ENCODE measurements around the gene DNAJC30.
A peak's percentile ranks its signal among the peaks of the same experiment; 100 is the strongest.
"Not testable (repeated sequence)": the region's sequence is repeated elsewhere in the genome, so short reads cannot be mapped to it uniquely, and the experiment has no call there.

DNAJC30 gene

DNA sequence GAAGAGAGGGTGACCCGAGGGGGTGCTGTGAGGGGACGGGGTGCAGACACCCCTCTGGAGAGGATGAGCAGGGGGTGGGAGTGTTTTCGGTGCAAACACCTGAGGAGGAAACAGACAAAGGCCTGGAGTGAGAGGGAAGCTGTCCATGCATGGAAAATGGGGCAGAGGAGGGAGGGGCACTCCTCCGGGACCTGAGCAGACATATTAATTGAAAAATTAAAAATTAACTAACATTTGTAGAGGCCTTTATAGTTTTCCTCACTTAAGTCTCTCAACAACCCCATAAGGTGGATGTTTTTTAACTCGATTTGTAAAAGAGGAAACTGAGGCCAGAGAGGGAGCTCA, 14.4 kb downstream of the DNAJC30 start:
- peak; percentile 49 for DNase-seq (ENCODE audit: low spot score)
- in situ Hi-C loops (cut with MboI; ENCODE audit: low pct_unique_long_range_greater_than_20kb, low sequenced_read_pairs, unreplicated experiment), result no loop called here
- TF ChIP-seq, protein P1, sequence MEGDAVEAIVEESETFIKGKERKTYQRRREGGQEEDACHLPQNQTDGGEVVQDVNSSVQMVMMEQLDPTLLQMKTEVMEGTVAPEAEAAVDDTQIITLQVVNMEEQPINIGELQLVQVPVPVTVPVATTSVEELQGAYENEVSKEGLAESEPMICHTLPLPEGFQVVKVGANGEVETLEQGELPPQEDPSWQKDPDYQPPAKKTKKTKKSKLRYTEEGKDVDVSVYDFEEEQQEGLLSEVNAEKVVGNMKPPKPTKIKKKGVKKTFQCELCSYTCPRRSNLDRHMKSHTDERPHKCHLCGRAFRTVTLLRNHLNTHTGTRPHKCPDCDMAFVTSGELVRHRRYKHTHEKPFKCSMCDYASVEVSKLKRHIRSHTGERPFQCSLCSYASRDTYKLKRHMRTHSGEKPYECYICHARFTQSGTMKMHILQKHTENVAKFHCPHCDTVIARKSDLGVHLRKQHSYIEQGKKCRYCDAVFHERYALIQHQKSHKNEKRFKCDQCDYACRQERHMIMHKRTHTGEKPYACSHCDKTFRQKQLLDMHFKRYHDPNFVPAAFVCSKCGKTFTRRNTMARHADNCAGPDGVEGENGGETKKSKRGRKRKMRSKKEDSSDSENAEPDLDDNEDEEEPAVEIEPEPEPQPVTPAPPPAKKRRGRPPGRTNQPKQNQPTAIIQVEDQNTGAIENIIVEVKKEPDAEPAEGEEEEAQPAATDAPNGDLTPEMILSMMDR (IDR thresholded peaks at IDR 0.05; ENCODE audit: extremely low read depth, insufficient read depth, missing control alignments), result no peak

- TF ChIP-seq, protein P1 (IDR thresholded peaks at IDR 0.05; ENCODE audit: extremely low read depth, insufficient read depth, missing control alignments), result no peak
- in situ Hi-C loops (cut with MboI; ENCODE audit: low pct_unique_long_range_greater_than_20kb, low sequenced_read_pairs, unreplicated experiment), result no loop called here
- peak; percentile 49 for DNase-seq (ENCODE audit: low spot score)
Measured at GRCh38 chr7:73668103-73668885, 15.0 kb downstream of the DNAJC30 start.

- TF ChIP-seq, protein P1 (IDR thresholded peaks at IDR 0.05; ENCODE audit: extremely low read depth, insufficient read depth, missing control alignments), result peak; percentile 98
- peak; percentile 99 for DNase-seq (ENCODE audit: low spot score)
- in situ Hi-C loops (cut with MboI; ENCODE audit: low pct_unique_long_range_greater_than_20kb, low sequenced_read_pairs, unreplicated experiment), result no loop called here
Measured at GRCh38 chr7:73667344-73668102, 15.7 kb downstream of the DNAJC30 start, which contains the start of gene VPS37D. Gene VPS37D (plus strand): TSS chr7:73667831. CDS start chr7:73667959, 128 bp downstream.

- no peak for DNase-seq (ENCODE audit: low spot score)
- in situ Hi-C loops (cut with MboI; ENCODE audit: low pct_unique_long_range_greater_than_20kb, low sequenced_read_pairs, unreplicated experiment), result no loop called here
- TF ChIP-seq, protein P1 (IDR thresholded peaks at IDR 0.05; ENCODE audit: extremely low read depth, insufficient read depth, missing control alignments), result no peak
Measured at GRCh38 chr7:73663033-73663432, 20.2 kb downstream of the DNAJC30 start.

DNA sequence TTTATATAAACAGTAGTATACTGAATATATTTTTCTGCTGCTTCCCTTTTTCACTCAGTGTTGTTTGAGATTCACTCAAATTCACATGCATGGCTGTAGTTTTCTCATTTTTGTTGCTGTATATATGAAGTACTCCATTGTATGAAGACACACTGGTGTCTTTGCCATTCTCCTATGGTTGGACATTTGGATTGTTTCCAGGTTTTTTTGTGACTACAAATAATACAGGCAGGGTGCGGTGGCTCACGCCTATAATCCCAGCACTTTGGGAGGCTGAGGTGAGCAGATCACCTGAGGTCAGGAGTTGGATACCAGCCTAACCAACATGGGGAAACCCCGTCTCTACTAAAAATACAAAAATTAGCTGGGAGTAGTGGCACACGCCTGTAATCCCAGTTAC, 22.7 kb downstream of the DNAJC30 start:
- in situ Hi-C loops (cut with MboI; ENCODE audit: low pct_unique_long_range_greater_than_20kb, low sequenced_read_pairs, unreplicated experiment); DNase-seq (ENCODE audit: low spot score): not testable (repeated sequence)

- in situ Hi-C loops (cut with MboI; ENCODE audit: low pct_unique_long_range_greater_than_20kb, low sequenced_read_pairs, unreplicated experiment), result no loop called here
- TF ChIP-seq, protein P1 (IDR thresholded peaks at IDR 0.05; ENCODE audit: extremely low read depth, insufficient read depth, missing control alignments), result no peak
- DNase-seq (ENCODE audit: low spot score), result no peak
Measured at GRCh38 chr7:73659983-73660382, 23.3 kb downstream of the DNAJC30 start.

GRCh38 chr7:73655309-73655708, 27.9 kb downstream of the DNAJC30 start:
- in situ Hi-C loops (cut with MboI; ENCODE audit: low pct_unique_long_range_greater_than_20kb, low sequenced_read_pairs, unreplicated experiment); DNase-seq (ENCODE audit: low spot score): not testable (repeated sequence)
